Stimulated activated memory B cell treated with anti-CD40 and anti-IgM and Interleukin-4, amounts not matched to agents 10 μg/mL and 1 μg/mL and 100 μg/mL, for 72 hours (primary cell): ENCODE data around the gene ZBTB49.

ENCODE experiments used
- ATAC-seq: fragments of 150-1000 bp; cut with Tn5 transposase; 2 replicates; pipeline ENCODE4 v1.10.0; 2021
- H3K27ac Mint-ChIP-seq: one replicate; pipeline ENCODE4 v1.8.0; 2022; ENCODE audit warnings: mild to moderate bottlenecking, mixed read lengths
- H3K27me3 Mint-ChIP-seq: one replicate; pipeline ENCODE4 v1.8.0; 2022; ENCODE audit warnings: mixed read lengths
- H3K36me3 Mint-ChIP-seq: one replicate; pipeline ENCODE4 v1.8.0; 2022; ENCODE audit warnings: mixed read lengths
- H3K4me1 Mint-ChIP-seq: one replicate; pipeline ENCODE4 v1.8.0; 2022; ENCODE audit warnings: mixed read lengths
- H3K4me3 Mint-ChIP-seq: one replicate; pipeline ENCODE4 v1.8.0; 2022; ENCODE audit warnings: mild to moderate bottlenecking, moderate library complexity, mixed read lengths
- H3K9me3 Mint-ChIP-seq: one replicate; pipeline ENCODE4 v1.8.0; 2022; ENCODE audit warnings: mixed read lengths

The ZBTB49 gene

DNA sequence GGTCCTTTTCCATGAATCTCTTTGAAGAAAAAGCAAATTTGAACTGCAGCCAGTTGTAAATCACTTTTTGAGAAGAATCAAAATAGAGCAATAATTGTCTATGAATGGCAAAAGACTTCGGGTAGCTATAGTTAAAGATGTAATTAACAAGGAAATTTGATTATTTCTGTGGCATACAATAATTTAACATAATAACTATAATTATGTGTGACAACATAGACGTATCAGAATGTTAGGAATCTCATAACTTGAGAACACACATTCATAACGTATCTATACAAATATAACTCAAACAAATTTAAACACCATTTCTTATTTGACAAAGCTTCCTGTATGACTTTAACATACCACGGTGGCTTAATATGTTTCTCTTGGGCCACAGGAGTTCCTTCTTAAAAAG lies 60.9 kb downstream of the ZBTB49 start:
- Mint-ChIP-seq H3K27me3 (peaks cover 65% of the 10 kb centered on the region), H3K4me3 (no peak overlapping the region), H3K9me3 (no peaks in the 10 kb centered on the region), H3K27ac (no peak overlapping the region), H3K36me3 (no peaks in the 10 kb centered on the region), H3K4me1 (peaks cover 10% of the 10 kb centered on the region)
- ATAC-seq = no peak

DNA sequence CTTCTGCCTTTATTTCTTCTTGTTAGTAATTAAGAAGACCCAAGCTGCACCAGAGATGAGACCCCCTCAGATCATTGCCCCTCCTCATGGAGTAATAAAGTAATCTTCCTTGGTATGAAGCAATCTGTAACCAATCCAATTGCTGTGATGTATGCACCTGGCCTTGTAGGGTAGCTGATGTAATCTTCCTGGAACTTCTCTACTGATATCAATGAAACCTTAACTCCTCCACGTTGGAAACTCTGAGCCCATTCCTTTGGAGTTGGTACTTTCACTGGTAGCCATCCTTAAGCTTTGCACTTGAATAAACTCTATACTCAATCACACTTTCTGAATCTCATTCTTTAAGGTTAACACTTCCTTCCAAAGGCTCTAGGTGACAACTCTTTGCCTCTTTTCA lies 65.3 kb downstream of the ZBTB49 start:
- no peak for ATAC-seq
- Mint-ChIP-seq H3K36me3 (no peaks in the 10 kb centered on the region), H3K4me3 (no peak overlapping the region), H3K4me1 (no peaks in the 10 kb centered on the region), H3K9me3 (no peaks in the 10 kb centered on the region), H3K27ac (no peak overlapping the region), H3K27me3 (peaks cover 63% of the 10 kb centered on the region)

DNA sequence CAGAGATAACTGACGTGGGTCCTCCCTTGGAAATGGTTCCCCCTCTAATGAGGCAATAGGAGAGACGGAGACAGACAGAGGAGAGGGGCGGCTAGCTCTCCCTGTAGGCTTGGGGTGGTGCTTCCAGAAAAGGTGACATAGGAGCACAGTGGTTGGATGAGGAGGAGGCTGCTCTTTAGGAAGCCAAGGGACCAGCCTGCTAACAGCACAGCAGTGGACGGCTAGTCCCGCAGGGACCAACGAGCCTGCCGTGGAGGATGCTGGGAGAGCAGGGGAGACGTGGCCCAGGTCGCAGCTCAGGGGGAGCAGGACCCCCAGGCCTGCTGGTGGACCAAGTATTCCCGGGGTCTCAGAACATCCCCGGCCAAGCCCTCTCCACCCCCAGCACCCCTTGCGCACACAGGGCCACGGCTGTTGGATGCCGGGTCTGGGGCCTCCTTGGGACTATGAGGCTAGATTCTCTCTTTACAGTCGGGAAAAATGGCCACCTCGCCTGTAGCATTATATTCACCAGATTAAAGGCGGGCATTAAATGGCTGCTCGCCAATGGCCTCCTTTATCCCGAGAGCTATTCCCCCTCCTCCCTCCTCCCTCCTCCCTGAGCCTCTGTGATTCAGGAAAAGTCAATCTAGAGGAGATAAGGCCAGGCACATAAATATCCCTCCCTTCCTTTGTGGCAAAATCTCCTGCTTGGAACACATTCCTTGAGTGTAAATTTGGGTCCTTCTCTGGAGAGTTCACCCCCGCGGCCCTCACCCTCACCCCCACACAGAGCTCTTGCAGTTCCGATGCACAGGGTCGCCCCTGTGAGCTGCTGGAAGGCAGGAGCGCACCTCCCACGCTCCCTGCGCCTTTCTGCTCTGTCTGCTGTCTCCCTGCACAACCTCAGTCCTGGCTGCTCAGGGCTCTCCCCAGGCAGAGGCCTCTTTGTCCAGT lies 66.3 kb downstream of the ZBTB49 start:
- H3K27ac Mint-ChIP-seq = no peak overlapping the region
- no peak overlapping the region for H3K4me3 Mint-ChIP-seq
- no peaks in the 10 kb centered on the region for H3K4me1 Mint-ChIP-seq
- no peaks in the 10 kb centered on the region for H3K9me3 Mint-ChIP-seq
- no peak for ATAC-seq
- no peaks in the 10 kb centered on the region for H3K36me3 Mint-ChIP-seq
- peaks cover 74% of the 10 kb centered on the region for H3K27me3 Mint-ChIP-seq

DNA sequence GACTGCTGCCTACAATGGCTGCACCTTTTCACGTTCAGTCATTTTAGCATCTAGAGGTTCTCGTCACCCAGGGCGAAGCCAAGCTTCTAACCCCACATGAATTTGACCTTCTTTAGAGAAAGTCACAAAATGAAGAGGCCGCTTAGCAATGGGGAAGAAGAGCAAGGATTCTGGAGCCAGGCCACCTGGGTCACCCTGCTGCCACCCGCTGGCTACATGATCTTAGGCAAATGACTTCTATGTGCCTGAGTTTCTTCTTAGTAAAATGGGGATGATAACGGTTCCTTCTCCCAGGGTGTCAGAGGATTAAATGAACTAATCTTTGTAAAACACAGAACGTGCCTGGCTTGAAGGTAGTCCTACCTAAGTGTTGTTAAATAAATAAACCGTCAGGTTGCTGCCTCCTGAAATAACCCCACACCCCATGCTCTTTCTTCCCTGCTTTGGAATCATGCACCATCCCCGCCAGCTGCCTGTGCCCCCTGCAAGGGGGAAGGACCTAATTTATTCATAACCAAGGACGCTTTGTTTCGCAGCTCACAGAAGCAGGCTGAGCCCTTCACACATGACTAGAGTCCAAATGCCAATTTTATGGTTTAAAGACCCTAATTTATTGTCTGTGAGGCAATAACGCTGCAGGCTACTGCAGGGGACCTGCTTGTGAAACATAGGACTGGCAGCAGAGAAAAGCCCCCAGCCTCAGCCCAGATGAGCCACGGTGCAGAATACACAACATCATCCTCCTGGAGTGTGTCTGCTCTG lies 68.2 kb downstream of the ZBTB49 start:
- Mint-ChIP-seq H3K9me3 (no peaks in the 10 kb centered on the region), H3K27ac (no peak overlapping the region), H3K27me3 (peaks cover 83% of the 10 kb centered on the region), H3K4me3 (no peak overlapping the region), H3K36me3 (no peaks in the 10 kb centered on the region), H3K4me1 (no peaks in the 10 kb centered on the region)
- no peak for ATAC-seq

DNA sequence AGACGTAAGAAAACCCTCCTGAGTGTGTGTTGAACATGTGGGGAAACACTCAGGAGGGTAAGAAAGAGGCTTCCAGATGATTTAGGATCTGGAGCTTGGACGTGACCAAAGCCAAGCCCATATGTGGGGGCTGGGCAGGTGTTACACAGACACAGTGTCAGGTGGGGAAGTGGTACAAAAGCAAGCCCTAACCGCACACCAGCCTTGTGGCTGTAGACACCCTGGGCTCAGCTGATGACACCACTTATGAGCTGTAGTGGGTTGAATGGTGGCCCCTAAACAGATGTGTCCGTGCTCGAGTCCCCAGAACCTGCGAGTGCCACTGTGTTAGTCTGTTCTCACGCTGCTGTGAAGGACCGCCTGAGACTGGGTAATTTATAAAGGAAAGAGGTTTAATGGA lies 71.8 kb downstream of the ZBTB49 start:
- H3K4me3 Mint-ChIP-seq = no peak overlapping the region
- no peak overlapping the region for H3K27ac Mint-ChIP-seq
- no peak for ATAC-seq
- H3K4me1 Mint-ChIP-seq = no peaks in the 10 kb centered on the region
- peaks cover 10% of the 10 kb centered on the region for H3K9me3 Mint-ChIP-seq
- H3K36me3 Mint-ChIP-seq = no peaks in the 10 kb centered on the region
- peaks cover 81% of the 10 kb centered on the region for H3K27me3 Mint-ChIP-seq

DNA sequence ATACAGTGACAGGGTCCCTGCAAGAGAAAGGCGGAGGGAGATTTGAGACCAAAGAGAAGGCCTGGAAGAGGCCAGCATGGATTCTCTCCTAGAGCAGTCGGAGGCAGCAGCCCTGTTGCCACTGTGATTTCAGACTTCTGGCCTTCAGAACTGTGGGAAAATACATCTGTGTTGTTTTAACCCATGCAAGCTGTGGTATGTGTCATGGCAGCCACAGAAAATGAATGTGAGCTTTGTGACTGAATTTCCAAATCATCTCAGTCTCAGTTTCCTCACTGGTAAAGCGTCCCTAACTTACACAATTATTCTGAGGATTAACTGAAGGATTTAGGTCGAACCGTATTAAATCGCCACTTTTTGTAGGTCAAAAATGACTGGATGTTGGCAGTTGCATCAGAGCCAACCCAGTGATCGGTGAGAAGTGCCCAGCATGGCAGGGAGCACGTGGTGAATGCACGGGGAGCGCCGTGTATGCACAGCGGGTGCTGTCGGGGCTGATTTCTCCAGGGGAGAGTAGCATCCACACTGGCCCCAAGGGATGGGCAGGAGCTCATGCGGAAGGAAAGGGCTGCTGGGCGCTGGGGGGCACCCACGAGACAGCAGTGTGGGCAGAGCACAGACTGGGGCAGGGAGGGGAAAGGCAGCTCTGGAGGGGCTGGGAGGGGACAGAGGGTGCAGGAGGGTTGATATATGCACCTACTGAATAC lies 73.1 kb downstream of the ZBTB49 start:
- H3K9me3 Mint-ChIP-seq = peaks cover 12% of the 10 kb centered on the region
- H3K4me1 Mint-ChIP-seq = no peaks in the 10 kb centered on the region
- no peaks in the 10 kb centered on the region for H3K36me3 Mint-ChIP-seq
- no peak overlapping the region for H3K4me3 Mint-ChIP-seq
- no peak for ATAC-seq
- H3K27ac Mint-ChIP-seq = no peak overlapping the region
- H3K27me3 Mint-ChIP-seq = peaks cover 69% of the 10 kb centered on the region

DNA sequence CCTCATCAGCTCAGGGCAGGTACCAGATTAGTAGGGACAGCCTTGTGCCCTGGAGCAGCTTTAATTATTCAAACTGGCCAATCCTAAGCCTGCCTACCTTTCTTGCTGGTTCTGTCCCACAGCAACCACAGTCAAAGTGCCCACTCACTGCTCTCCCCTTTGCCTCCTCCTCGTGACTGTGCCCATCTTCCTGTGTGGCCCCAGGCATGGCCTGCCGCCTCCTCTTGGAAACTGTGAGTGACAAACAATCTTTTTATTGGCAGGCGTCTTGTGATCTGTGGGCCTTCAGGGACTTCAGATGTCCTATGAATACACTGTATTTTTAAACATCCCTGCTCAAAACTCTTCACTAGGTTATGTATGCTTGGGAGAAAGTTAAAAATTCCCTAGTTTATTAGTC lies 74.0 kb downstream of the ZBTB49 start:
- Mint-ChIP-seq H3K9me3 (peaks cover 12% of the 10 kb centered on the region), H3K27me3 (peaks cover 66% of the 10 kb centered on the region), H3K27ac (no peak overlapping the region)

DNA sequence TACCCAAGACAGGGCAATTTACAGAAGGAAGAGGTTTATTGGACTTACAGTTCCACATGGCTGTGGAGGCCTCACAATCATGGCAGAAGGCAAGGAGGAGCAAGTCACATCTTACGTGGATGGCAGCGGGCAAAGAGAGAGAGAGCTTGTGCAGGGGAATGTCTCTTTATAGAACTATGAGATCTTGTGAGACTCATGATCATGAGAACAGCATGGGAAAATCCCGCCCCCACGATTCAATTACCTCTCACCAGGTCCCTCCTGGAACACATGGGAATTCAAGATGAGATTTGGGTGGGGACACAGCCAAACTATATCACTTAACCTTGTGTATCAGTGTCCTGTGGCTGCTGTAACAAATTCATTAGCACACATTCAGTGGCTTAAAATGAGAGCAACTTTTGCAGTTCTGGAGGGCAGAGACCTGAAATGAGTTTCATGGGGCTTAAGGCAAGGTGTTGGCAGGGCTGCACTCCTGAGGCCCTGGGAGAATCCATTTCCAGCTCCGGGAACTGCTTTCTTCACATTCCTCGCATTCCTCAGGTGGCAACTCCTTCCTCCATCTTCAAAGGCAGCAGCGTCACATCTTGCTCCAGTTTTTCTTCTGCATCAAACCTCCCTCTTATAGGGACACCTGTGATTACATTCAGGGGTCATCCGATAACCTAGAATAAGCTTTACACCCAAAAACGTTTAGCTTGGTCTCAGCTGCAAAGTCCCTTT lies 74.6 kb downstream of the ZBTB49 start:
- peaks cover 71% of the 10 kb centered on the region for H3K27me3 Mint-ChIP-seq

More for the DNA sequence above, 74.0 kb downstream of the ZBTB49 start:
- Mint-ChIP-seq H3K4me1 (no peaks in the 10 kb centered on the region), H3K4me3 (no peak overlapping the region), H3K36me3 (no peaks in the 10 kb centered on the region)
- no peak for ATAC-seq

DNA sequence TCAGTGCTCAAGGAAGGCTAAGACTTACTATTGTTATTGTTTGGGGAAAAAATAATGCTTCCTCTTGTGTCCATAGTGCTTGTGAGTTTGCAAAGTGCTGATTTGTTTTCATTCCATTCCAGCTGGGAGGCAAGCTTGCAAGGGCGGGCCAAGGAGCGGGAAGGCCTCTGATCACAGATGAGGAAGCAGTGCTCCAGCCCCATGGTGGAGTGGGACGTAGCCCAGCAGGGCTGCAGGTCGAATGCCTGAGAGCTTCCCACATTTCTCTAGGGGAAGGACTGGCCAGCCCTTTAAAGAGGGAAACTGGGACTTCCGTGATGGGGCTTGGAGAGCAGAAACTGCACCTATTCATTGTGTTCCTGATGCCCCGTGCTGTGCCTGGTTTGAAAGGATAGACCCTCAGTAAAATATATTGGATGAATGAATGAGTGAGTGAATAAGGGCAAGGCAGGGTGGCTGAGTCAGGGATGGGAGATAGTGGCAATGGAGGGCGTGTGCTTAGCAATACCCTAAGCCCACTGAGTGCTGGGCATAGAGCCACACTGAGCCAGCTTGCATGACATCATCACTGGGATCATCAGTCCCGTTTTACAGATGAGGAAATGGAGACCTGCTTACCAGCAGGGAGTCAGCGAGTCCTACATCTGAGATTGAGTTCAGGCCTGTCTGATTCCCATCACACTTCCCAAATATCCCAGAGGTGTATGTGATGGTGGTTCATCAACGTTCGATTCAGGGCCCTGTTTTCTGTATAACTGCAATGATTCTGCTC lies 78.9 kb downstream of the ZBTB49 start:
- H3K9me3 Mint-ChIP-seq = peaks cover 12% of the 10 kb centered on the region
- no peak overlapping the region for H3K27ac Mint-ChIP-seq
- no peak for ATAC-seq
- no peaks in the 10 kb centered on the region for H3K36me3 Mint-ChIP-seq
- no peak overlapping the region for H3K4me3 Mint-ChIP-seq
- H3K27me3 Mint-ChIP-seq = peaks cover 45% of the 10 kb centered on the region
- no peaks in the 10 kb centered on the region for H3K4me1 Mint-ChIP-seq

More for the DNA sequence above, 74.6 kb downstream of the ZBTB49 start:
- no peak overlapping the region for H3K27ac Mint-ChIP-seq
- H3K9me3 Mint-ChIP-seq = peaks cover 12% of the 10 kb centered on the region
- H3K36me3 Mint-ChIP-seq = no peaks in the 10 kb centered on the region
- H3K4me3 Mint-ChIP-seq = no peak overlapping the region
- no peak for ATAC-seq
- no peaks in the 10 kb centered on the region for H3K4me1 Mint-ChIP-seq
